Head of caudate nucleus (tissue), 42 donors: ENCODE results near the gene NPAS1.
A peak's percentile ranks its signal among the peaks of the same experiment; 100 is the strongest.
"Not testable (repeated sequence)": the region's sequence is repeated elsewhere in the genome, so short reads cannot be mapped to it uniquely, and the experiment has no call there.

Source experiments
- DNase-seq, 42 donors: peaks; one replicate each; pipeline versions ENCODE4 v3.0.0 to v3.0.0-alpha.2; 2020 to 2021; ENCODE audit warnings: mixed read lengths in 7 of 42
- intact Hi-C: fragments of 100-400 bp; cut with DNase I; formaldehyde crosslinking; loops from one replicate; pipeline ENCODE4 v1.15.0; 2022

Gene NPAS1

GRCh38 chr19:47035127-47036096, 15.8 kb downstream of the NPAS1 start:
- intact Hi-C loops = no loop called here
- peak; percentile 80 to 95 (median 90) for DNase-seq

GRCh38 chr19:47036097-47036651, 16.5 kb downstream of the NPAS1 start:
- intact Hi-C loops = no loop called here

GRCh38 chr19:47037766-47038165, 18.1 kb downstream of the NPAS1 start:
- intact Hi-C loops = no loop called here
- no peak for DNase-seq

More at GRCh38 chr19:47036097-47036651, 16.5 kb downstream of the NPAS1 start:
- peak in 14 of 42 donors; percentile 15 to 63 (median 32) for DNase-seq

- intact Hi-C loops = no loop called here
- no peak for DNase-seq
Observed at GRCh38 chr19:47039239-47039874, 19.7 kb downstream of the NPAS1 start.

- DNase-seq = no peak
- intact Hi-C loops = no loop called here
Observed at GRCh38 chr19:47040869-47041268, 21.2 kb downstream of the NPAS1 start.

GRCh38 chr19:47044946-47045866, 25.6 kb downstream of the NPAS1 start:
- DNase-seq = no peak
- intact Hi-C loops = no loop called here

GRCh38 chr19:47045867-47046470, 26.3 kb downstream of the NPAS1 start:
- intact Hi-C loops = no loop called here
- no peak for DNase-seq

- no peak for DNase-seq
- intact Hi-C loops = no loop called here
Observed at GRCh38 chr19:47047272-47047762, 27.7 kb downstream of the NPAS1 start.

- intact Hi-C loops = no loop called here
- DNase-seq = peak; percentile 82 to 97 (median 92)
Observed at GRCh38 chr19:47047763-47048405, 28.2 kb downstream of the NPAS1 start.

GRCh38 chr19:47049307-47049700, 29.7 kb downstream of the NPAS1 start:
- no peak for DNase-seq
- intact Hi-C loops = no loop called here

- intact Hi-C loops, DNase-seq: not testable (repeated sequence)
Observed at GRCh38 chr19:47050562-47050961, 30.9 kb downstream of the NPAS1 start.

GRCh38 chr19:47056411-47056810, 36.8 kb downstream of the NPAS1 start:
- DNase-seq = no peak
- intact Hi-C loops = no loop called here

- intact Hi-C loops = no loop called here
Observed at GRCh38 chr19:47057328-47057727, 37.7 kb downstream of the NPAS1 start.

GRCh38 chr19:47058621-47059022, 39.0 kb downstream of the NPAS1 start:
- DNase-seq = no peak
- intact Hi-C loops = no loop called here

More at GRCh38 chr19:47057328-47057727, 37.7 kb downstream of the NPAS1 start:
- no peak for DNase-seq

GRCh38 chr19:47063874-47064273, 44.2 kb downstream of the NPAS1 start:
- DNase-seq = peak in 4 of 42 donors; percentile 16 to 51 (median 30)
- intact Hi-C loops = no loop called here

- peak in 1 of 42 donors; percentile 4 for DNase-seq
- intact Hi-C loops = no loop called here
Observed at GRCh38 chr19:47065242-47065641, 45.6 kb downstream of the NPAS1 start.

- intact Hi-C loops = no loop called here
- peak in 1 of 42 donors; percentile 2 for DNase-seq
Observed at GRCh38 chr19:47066376-47067214, 47.0 kb downstream of the NPAS1 start.
